K562 (cell line): ENCODE results near the gene SPAG7. TPM values are rescaled to one million over a fixed set of nuclear protein-coding genes. Genes with fewer than 3 reads are reported as not detected.
A peak's percentile ranks its signal among the peaks of the same experiment; 100 is the strongest.

Source experiments
- CREM ChIP-seq: IDR thresholded peaks from 2 replicates; pipeline ENCODE4 v1.6.1; 2014; ENCODE audit warnings: antibody characterized with exemption, low read depth
- DLX4 ChIP-seq: fragments of 250-450 bp; sonication (Bioruptor Pico); IDR thresholded peaks from 2 replicates; pipeline ENCODE4 v1.6.1; 2021; ENCODE audit warnings: mild to moderate bottlenecking
- EHMT2 ChIP-seq: fragments of 450-650 bp; IDR thresholded peaks from 2 replicates; pipeline ENCODE4 v1.6.1; 2018; ENCODE audit warnings: antibody characterized with exemption
- ELF4 ChIP-seq: fragments of 450-650 bp; formaldehyde crosslinking; IDR thresholded peaks from 2 replicates; pipeline ENCODE4 v1.4.0; 2022; ENCODE audit warnings: missing genetic modification characterization
- GABPB2 ChIP-seq: fragments of 250-450 bp; sonication (Bioruptor Pico); conservative IDR thresholded peaks from 2 replicates; pipeline ENCODE4 v1.5.1; 2021; ENCODE audit warnings: mild to moderate bottlenecking
- MYBL2 ChIP-seq, 2 experiments: fragments of 450-650 bp in 1 of 2; sonication (generic) in 1 of 2; formaldehyde crosslinking in 1 of 2; IDR thresholded peaks; 2 replicates each; pipeline versions ENCODE4 v1.6.1 to v1.8.1; 2017 to 2022; ENCODE audit warnings: borderline replicate concordance in 1 of 2, inconsistent platforms in 1 of 2, low read depth in 1 of 2, mild to moderate bottlenecking in 1 of 2, missing genetic modification reagents in 1 of 2, moderate library complexity in 1 of 2
- NFE2 ChIP-seq: IDR thresholded peaks from 2 replicates; pipeline ENCODE4 v1.6.1; 2014; ENCODE audit warnings: antibody characterized with exemption, low read depth
- POLR2B ChIP-seq: fragments of 450-650 bp; IDR thresholded peaks from 2 replicates; pipeline ENCODE4 v1.6.1; 2018; ENCODE audit warnings: low read depth; ENCODE audit not compliant: partially characterized antibody
- SMC3 ChIP-seq: conservative IDR thresholded peaks from 2 replicates; pipeline ENCODE4 v1.6.1; 2011; ENCODE audit warnings: low read depth, low read length, improper control_type of control experiment; ENCODE audit not compliant: insufficient read depth
- SOX6 ChIP-seq: fragments of 450-650 bp; IDR thresholded peaks from 2 replicates; pipeline ENCODE4 v1.6.1; 2014; ENCODE audit warnings: mild to moderate bottlenecking
- STAG1 ChIP-seq: sonication (generic); formaldehyde crosslinking; IDR thresholded peaks from 2 replicates; pipeline ENCODE4 v1.5.0; 2020; ENCODE audit warnings: missing genetic modification reagents, borderline replicate concordance
- TCFL5 ChIP-seq: fragments of 250-450 bp; sonication (Bioruptor Pico); conservative IDR thresholded peaks from 2 replicates; pipeline ENCODE4 v1.6.1; 2021; ENCODE audit warnings: mild to moderate bottlenecking, moderate library complexity, matching md5 sums
- XRCC4 ChIP-seq: IDR thresholded peaks from one replicate; pipeline ENCODE4 v1.6.1; 2011; ENCODE audit not compliant: insufficient read depth, insufficient read length; ENCODE audit errors: extremely low read depth
- ZEB2 ChIP-seq: fragments of 450-650 bp; IDR thresholded peaks from 2 replicates; pipeline ENCODE4 v1.6.1; 2016
- ZNF165 ChIP-seq: fragments of 250-450 bp; sonication (Bioruptor Pico); IDR thresholded peaks from 2 replicates; pipeline ENCODE4 v1.4.0; 2020; ENCODE audit warnings: borderline replicate concordance
- ZNF24 ChIP-seq: fragments of 450-650 bp; IDR thresholded peaks from 2 replicates; pipeline ENCODE4 v1.6.1; 2016
- ZNF318 ChIP-seq, 2 experiments: fragments of 450-650 bp; IDR thresholded peaks; 2 replicates each; pipeline ENCODE4 v1.6.1; 2016; ENCODE audit warnings: mild to moderate bottlenecking in 2 of 2, borderline replicate concordance in 1 of 2, low read depth in 1 of 2, moderate library complexity in 1 of 2
- ZNF444 ChIP-seq: fragments of 250-450 bp; sonication (Bioruptor Pico); IDR thresholded peaks from 2 replicates; pipeline ENCODE4 v1.4.0; 2020; ENCODE audit warnings: mild to moderate bottlenecking, moderate library complexity
- polyA plus RNA-seq, 8 experiments: library from polyadenylated mRNA; depleted of rRNA in 4 of 8; stranded (reverse) in 5 of 8; unstranded in 3 of 8; fragments of >200 nt; fragmentation: Nextera tagmentation in 2 of 8; fragmentation: Illumina TruSeq in 1 of 8; extraction: Ambion mirVana in 2 of 8; extraction: Trizol in 1 of 8; gene quantifications; 2 replicates each; pipeline versions ENCODE4 v1.2.1 to v1.2.3, GENCODE V29; 2011 to 2014; ENCODE audit warnings: inconsistent platforms in 1 of 8, missing spikeins in 1 of 8
- total RNA-seq, 7 experiments: library from RNA; depleted of rRNA in 6 of 7; stranded (reverse); fragments of >200 nt in 6 of 7; fragmentation: Illumina TruSeq in 2 of 7; extraction: Trizol in 2 of 7; gene quantifications; 2 replicates each; pipeline versions ENCODE4 v1.2.1 to v1.2.3, GENCODE V29; 2011 to 2021; ENCODE audit warnings: low replicate concordance in 1 of 7
- TF ChIP-seq, protein P1 (sequence below), 2 experiments: fragments of 450-650 bp; conservative IDR thresholded peaks; 2 replicates each; pipeline ENCODE4 v1.6.1; 2017; ENCODE audit warnings: mild to moderate bottlenecking in 2 of 2, moderate library complexity in 2 of 2

The SPAG7 gene
- total and polyA plus RNA-seq, 9 of the 15 experiments (the other 6 are each of a cell fraction or from before 2014, with no cell fraction given), result 5.6 to 53.5 (median 36.3) TPM

GRCh38 chr17:4939796-4940554 is 27.6 kb downstream of the SPAG7 start, which contains the start of the genes RNF167 and SLC25A11 (continued):
- TF ChIP-seq ZNF318 (IDR thresholded peaks at IDR 0.05; ENCODE audit: borderline replicate concordance in 1 of 2, low read depth in 1 of 2) (no peak), STAG1 (no peak), ZNF444 (CRISPR knock-in tag) (no peak), CREM (no peak), POLR2B (peak; percentile 18), NFE2 (no peak), ZNF24 (no peak), ZEB2 (no peak), DLX4 (CRISPR knock-in tag) (no peak), ZNF165 (CRISPR knock-in tag) (no peak), SOX6 (no peak), GABPB2 (no peak), XRCC4 (no peak), SMC3 (no peak), MYBL2 (IDR thresholded peaks at IDR 0.05; ENCODE audit: low read depth) (no peak), MYBL2 (CRISPR knock-in tag; IDR thresholded peaks at IDR 0.05; ENCODE audit: borderline replicate concordance) (no peak), EHMT2 (no peak), ELF4 (CRISPR knock-in tag) (0 out of 2 replicates have a peak, but pooled peaks have one; percentile 42), TCFL5 (CRISPR knock-in tag) (no peak)
- TF ChIP-seq, protein P1, sequence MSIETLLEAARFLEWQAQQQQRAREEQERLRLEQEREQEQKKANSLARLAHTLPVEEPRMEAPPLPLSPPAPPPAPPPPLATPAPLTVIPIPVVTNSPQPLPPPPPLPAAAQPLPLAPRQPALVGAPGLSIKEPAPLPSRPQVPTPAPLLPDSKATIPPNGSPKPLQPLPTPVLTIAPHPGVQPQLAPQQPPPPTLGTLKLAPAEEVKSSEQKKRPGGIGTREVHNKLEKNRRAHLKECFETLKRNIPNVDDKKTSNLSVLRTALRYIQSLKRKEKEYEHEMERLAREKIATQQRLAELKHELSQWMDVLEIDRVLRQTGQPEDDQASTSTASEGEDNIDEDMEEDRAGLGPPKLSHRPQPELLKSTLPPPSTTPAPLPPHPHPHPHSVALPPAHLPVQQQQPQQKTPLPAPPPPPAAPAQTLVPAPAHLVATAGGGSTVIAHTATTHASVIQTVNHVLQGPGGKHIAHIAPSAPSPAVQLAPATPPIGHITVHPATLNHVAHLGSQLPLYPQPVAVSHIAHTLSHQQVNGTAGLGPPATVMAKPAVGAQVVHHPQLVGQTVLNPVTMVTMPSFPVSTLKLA (conservative IDR thresholded peaks at IDR 0.05), result peak in 1 of 2 experiments; percentile 47; a peak in 3 of 4 replicates
